Measurements from ENCODE around the gene SLC25A53. TPM values are rescaled to one million over a fixed set of nuclear protein-coding genes. Genes with fewer than 3 reads are reported as not detected.

Gene SLC25A53
- total and polyA plus RNA-seq, 12 donors: 3.6 to 51.0 (median 8.8) TPM

DNA sequence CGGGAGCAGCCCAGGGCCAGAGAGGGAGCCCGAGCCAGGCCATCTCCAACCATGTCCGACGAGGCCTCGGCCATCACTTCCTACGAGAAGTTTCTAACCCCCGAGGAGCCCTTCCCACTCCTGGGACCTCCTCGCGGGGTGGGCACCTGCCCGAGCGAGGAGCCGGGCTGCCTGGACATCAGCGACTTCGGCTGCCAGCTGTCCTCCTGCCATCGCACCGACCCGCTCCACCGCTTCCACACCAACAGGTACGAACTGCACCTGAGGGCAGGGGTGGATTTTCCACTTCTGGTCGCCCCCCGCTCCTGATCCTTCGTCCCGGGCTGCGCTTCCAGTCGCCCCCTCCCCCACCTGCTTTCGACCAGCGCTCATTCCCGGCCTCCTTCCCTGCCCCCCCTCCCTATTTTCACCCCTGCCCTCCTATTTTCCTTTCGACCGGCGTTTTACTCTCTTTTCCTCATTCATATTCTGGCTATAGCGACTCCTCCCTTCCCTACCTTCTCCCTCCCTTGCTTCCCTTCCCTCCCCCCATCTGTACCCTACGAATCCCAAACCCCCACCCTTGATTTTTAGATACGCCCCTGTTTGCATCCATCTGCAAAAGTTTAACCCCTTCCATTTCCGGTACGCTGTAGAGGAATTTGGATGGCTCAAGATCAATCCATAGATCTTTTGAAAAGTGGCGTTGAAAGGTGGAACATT is 10.1 kb upstream of the SLC25A53 start:
- Histone ChIP-seq H3K27ac (peak overlapping the region in 4 of 5 donors; percentile 77 to 95 (median 84)), H3K36me3 (replicated peaks in 1 of 2) (no peaks in the 10 kb centered on the region), H3K27me3 (no peaks in the 10 kb centered on the region), H3K9me3 (replicated peaks in 1 of 3) (no peaks in the 10 kb centered on the region), H3K4me3 (peak overlapping the region in 3 of 4 donors; percentile 18 to 78 (median 50)), H3K4me1 (replicated peaks in 1 of 2) (peaks cover 0 to 11% of the 10 kb centered on the region in 2 donors)
- peak in 5 of 7 donors; percentile 7 to 42 (median 22) for DNase-seq
- intact Hi-C loops (cut with DNase I): no loop called here
- TF ChIP-seq, protein P1, sequence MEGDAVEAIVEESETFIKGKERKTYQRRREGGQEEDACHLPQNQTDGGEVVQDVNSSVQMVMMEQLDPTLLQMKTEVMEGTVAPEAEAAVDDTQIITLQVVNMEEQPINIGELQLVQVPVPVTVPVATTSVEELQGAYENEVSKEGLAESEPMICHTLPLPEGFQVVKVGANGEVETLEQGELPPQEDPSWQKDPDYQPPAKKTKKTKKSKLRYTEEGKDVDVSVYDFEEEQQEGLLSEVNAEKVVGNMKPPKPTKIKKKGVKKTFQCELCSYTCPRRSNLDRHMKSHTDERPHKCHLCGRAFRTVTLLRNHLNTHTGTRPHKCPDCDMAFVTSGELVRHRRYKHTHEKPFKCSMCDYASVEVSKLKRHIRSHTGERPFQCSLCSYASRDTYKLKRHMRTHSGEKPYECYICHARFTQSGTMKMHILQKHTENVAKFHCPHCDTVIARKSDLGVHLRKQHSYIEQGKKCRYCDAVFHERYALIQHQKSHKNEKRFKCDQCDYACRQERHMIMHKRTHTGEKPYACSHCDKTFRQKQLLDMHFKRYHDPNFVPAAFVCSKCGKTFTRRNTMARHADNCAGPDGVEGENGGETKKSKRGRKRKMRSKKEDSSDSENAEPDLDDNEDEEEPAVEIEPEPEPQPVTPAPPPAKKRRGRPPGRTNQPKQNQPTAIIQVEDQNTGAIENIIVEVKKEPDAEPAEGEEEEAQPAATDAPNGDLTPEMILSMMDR (IDR thresholded peaks at IDR 0.05): no peak
- TF ChIP-seq POLR2A (IDR thresholded peaks at IDR 0.05): no peak
- 2 to 40% (median 18%) methylated on average over 17 to 37 of the region's 37 CpGs for WGBS, 4 donors

DNA sequence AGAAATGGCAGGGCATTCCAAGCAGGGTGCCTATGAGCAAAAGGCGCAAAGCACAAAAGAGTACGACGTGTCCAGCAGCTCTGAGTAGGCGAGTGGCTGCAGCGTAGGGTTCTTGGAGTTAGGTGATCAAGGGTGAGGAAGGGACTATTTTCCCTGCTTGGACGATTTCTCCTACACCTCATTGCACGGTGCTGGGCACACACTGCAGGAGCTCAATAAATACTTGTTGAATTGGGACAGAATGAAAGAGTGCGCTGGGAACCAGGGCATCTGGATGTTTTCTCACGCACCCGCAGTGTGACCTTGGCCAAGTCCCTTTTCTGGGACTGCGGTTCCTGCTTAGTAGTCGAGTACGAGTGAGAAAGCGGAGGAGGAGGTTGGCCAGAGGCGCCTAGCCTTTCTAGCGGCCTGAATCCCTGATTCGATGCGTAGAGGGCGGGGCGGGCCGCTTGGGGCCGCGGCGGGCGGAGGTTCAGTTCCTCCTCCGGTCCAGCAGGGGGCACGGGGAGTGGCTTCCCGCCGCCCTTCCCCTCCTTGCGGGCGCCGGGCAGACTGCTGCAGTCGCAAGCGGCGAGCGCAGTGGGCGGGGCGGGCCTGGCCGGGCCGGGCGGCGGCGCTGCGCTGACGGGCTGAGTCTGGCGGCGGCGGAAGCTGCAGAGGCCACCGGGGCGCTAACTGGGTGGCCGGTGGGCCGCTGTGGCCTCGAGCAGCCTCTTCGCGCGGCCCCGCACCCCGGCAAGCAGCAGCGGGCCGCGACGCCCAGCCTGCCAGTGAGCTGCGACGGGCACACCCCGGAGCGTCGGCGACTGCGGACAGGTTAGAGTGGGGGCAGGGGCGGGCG is 9.3 kb upstream of the SLC25A53 start, which contains the start of gene FAM199X:
FAM199X (plus strand) TSS at position 560 of the 841 bp plus-strand sequence. CDS start 333 bp downstream, outside the sequence.
- 0 to 50% (median 13%) methylated on average over 6 to 59 of the region's 71 CpGs for WGBS, 4 donors
- peak; percentile 85 to 93 (median 89) for DNase-seq
- no peaks in the 10 kb centered on the region for H3K9me3 ChIP-seq (replicated peaks in 1 of 3)
- H3K4me1 ChIP-seq (replicated peaks in 1 of 2): peaks cover 0 to 11% of the 10 kb centered on the region in 2 donors
- peak within 1 kb of the TSS in 3 of 4 donors; percentile 18 to 78 (median 50) for H3K4me3 ChIP-seq
- intact Hi-C loops (cut with DNase I): no loop called here
- TF ChIP-seq, protein P1 (IDR thresholded peaks at IDR 0.05): peak; percentile 31 to 88 (median 64)
- TF ChIP-seq POLR2A (IDR thresholded peaks at IDR 0.05): peak; percentile 85 to 92
- no peaks in the 10 kb centered on the region for H3K36me3 ChIP-seq (replicated peaks in 1 of 2)
- H3K27me3 ChIP-seq: no peaks in the 10 kb centered on the region
- H3K27ac ChIP-seq: peak within 1 kb of the TSS in 4 of 5 donors; percentile 77 to 95 (median 84)

DNA sequence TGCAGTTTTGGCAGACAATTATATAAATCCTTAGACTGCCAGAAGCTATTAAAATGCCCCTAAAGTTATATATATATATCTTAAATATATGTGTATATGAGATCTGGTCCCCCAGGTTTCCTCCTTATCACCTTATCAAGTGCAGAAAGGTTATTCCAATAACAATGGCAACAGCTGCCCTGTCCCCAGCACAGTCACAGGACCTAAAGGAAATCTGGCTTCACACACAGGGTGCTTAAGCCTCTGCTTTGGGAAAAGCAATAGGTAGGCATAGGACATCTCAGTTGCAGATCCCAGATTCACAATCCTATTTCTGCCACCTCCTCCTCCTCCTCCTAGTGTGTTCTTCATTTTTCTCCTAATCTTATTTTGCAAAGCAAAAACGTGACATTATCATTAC is 5.8 kb downstream of the SLC25A53 start:
- Histone ChIP-seq H3K27me3 (no peaks in the 10 kb centered on the region), H3K36me3 (replicated peaks in 1 of 2) (no peaks in the 10 kb centered on the region), H3K9me3 (replicated peaks in 1 of 3) (no peaks in the 10 kb centered on the region), H3K4me1 (replicated peaks in 1 of 2) (peaks cover 0 to 8% of the 10 kb centered on the region in 2 donors), H3K4me3 (no peak overlapping the region), H3K27ac (no peak overlapping the region)
- intact Hi-C loops (cut with DNase I): no loop called here
- WGBS, 4 donors: 19 to 46% (median 30%) methylated on average over 1 of the region's 1 CpG
- no peak for DNase-seq
- TF ChIP-seq, protein P1 (IDR thresholded peaks at IDR 0.05): no peak
- TF ChIP-seq POLR2A (IDR thresholded peaks at IDR 0.05): no peak
